ENCODE results near the gene IRGC.

- TF ChIP-seq CTCF (IDR thresholded peaks at IDR 0.05; ENCODE audit: low read length), result no peak
- TF ChIP-seq EZH2 (IDR thresholded peaks at IDR 0.05; ENCODE audit: borderline replicate concordance, low read length), result no peak
These were observed 49.4 kb downstream of the IRGC start for GRCh38 chr19:43765109-43765876.

Data from OCI-LY1 (cell line).